WTC11 (cell line): Measurements from ENCODE around the gene PMM1. TPM values are rescaled to one million over a fixed set of nuclear protein-coding genes. Genes with fewer than 3 reads are reported as not detected.

Experiments used
- ATAC-seq: fragments of 200-7000 bp; cut with Tn5 transposase; 2 replicates; pipeline ENCODE4 v1.10.0; 2021; ENCODE audit warnings: mild to moderate bottlenecking, moderate library complexity
- CTCF ChIA-PET: fragments of 300-600 bp; sonication (Branson Sonifier 250); formaldehyde crosslinking; loops from one replicate; lab custom pipeline; 2021; ENCODE audit warnings: antibody characterized with exemption; lab: Charles Lee
- POLR2A ChIA-PET: fragments of 350-600 bp; sonication (Branson Sonifier 250); formaldehyde crosslinking; loops from one replicate; lab custom pipeline; 2021; ENCODE audit warnings: antibody characterized with exemption; lab: Charles Lee
- DNase-seq: peaks from one replicate; pipeline ENCODE4 v3.0.0; 2021; ENCODE audit warnings: low spot score
- H3K27ac Mint-ChIP-seq: 2 replicates; pipeline ENCODE4 v1.8.0; 2021; ENCODE audit warnings: mixed read lengths
- H3K27me3 Mint-ChIP-seq: 2 replicates; pipeline ENCODE4 v1.8.0; 2021; ENCODE audit warnings: low read depth, mild to moderate bottlenecking, moderate library complexity, mixed read lengths
- H3K36me3 Mint-ChIP-seq: 2 replicates; pipeline ENCODE4 v1.8.0; 2021; ENCODE audit warnings: mixed read lengths
- H3K4me1 Mint-ChIP-seq: 2 replicates; pipeline ENCODE4 v1.8.0; 2022; ENCODE audit warnings: mixed read lengths
- H3K4me3 Mint-ChIP-seq: 2 replicates; pipeline ENCODE4 v1.8.0; 2021; ENCODE audit warnings: mild to moderate bottlenecking, moderate library complexity, mixed read lengths
- H3K9me3 Mint-ChIP-seq: 2 replicates; pipeline ENCODE4 v1.8.0; 2021; ENCODE audit warnings: mixed read lengths
- EMX1 ChIP-seq: fragments of 250-450 bp; sonication (Bioruptor Pico); IDR thresholded peaks from 2 replicates; pipeline ENCODE4 v1.8.0; 2021; ENCODE audit warnings: mild to moderate bottlenecking
- ESRRA ChIP-seq: sonication (generic); formaldehyde crosslinking; IDR thresholded peaks from 2 replicates; pipeline ENCODE4 v1.8.1; 2022; ENCODE audit warnings: mild to moderate bottlenecking, missing genetic modification reagents, borderline replicate concordance
- GRHL2 ChIP-seq: fragments of 250-450 bp; sonication (Bioruptor Pico); IDR thresholded peaks from 2 replicates; pipeline ENCODE4 v1.8.0; 2022; ENCODE audit warnings: mild to moderate bottlenecking, moderate library complexity; ENCODE audit not compliant: insufficient replicate concordance, severe bottlenecking
- NFYB ChIP-seq: sonication (generic); formaldehyde crosslinking; conservative IDR thresholded peaks from 2 replicates; pipeline ENCODE4 v1.8.0; 2022; ENCODE audit warnings: low read depth, missing genetic modification reagents
- NR2C2 ChIP-seq: sonication (generic); formaldehyde crosslinking; IDR thresholded peaks from 2 replicates; pipeline ENCODE4 v1.8.0; 2022; ENCODE audit warnings: mild to moderate bottlenecking, missing genetic modification reagents
- ZBTB21 ChIP-seq: sonication (generic); formaldehyde crosslinking; IDR thresholded peaks from 2 replicates; pipeline ENCODE4 v1.8.1; 2023; ENCODE audit warnings: mild to moderate bottlenecking, missing genetic modification reagents, borderline replicate concordance
- total RNA-seq: library from RNA; stranded (reverse); gene quantifications from 3 replicates; pipeline ENCODE4 v1.2.3, GENCODE V29; 2021
- TF ChIP-seq, protein P1 (sequence below): sonication (generic); formaldehyde crosslinking; IDR thresholded peaks from 2 replicates; pipeline ENCODE4 v1.8.1; 2022; ENCODE audit warnings: mild to moderate bottlenecking, missing genetic modification reagents, moderate library complexity, borderline replicate concordance
- TF ChIP-seq, protein P2 (sequence below): sonication (generic); formaldehyde crosslinking; IDR thresholded peaks from 2 replicates; pipeline ENCODE4 v1.8.0; 2022; ENCODE audit warnings: mild to moderate bottlenecking, missing genetic modification reagents
- TF ChIP-seq, protein P3 (sequence below): sonication (generic); formaldehyde crosslinking; IDR thresholded peaks from 2 replicates; pipeline ENCODE4 v1.8.1; 2022; ENCODE audit warnings: low read depth, mild to moderate bottlenecking, moderate library complexity, missing genetic modification reagents, borderline replicate concordance
- TF ChIP-seq, protein P4 (sequence below): sonication (generic); formaldehyde crosslinking; conservative IDR thresholded peaks from 2 replicates; pipeline ENCODE4 v1.8.1; 2022; ENCODE audit warnings: mild to moderate bottlenecking, missing genetic modification reagents
- TF ChIP-seq, protein P5 (sequence below): fragments of 250-450 bp; sonication (Bioruptor Pico); IDR thresholded peaks from 2 replicates; pipeline ENCODE4 v2.1.2; 2022; ENCODE audit warnings: mild to moderate bottlenecking, moderate library complexity
- TF ChIP-seq, protein P6 (sequence below): fragments of 250-450 bp; sonication (Bioruptor Pico); IDR thresholded peaks from 2 replicates; pipeline ENCODE4 v1.8.0; 2021; ENCODE audit warnings: mild to moderate bottlenecking
- TF ChIP-seq, protein P7 (sequence below): sonication (generic); formaldehyde crosslinking; IDR thresholded peaks from 2 replicates; pipeline ENCODE4 v1.8.1; 2023; ENCODE audit warnings: mild to moderate bottlenecking, missing genetic modification reagents, borderline replicate concordance
- TF ChIP-seq, protein P8 (sequence below): sonication (generic); formaldehyde crosslinking; IDR thresholded peaks from 2 replicates; pipeline ENCODE4 v1.8.0; 2023; ENCODE audit warnings: mild to moderate bottlenecking, missing genetic modification reagents
- TF ChIP-seq, protein P9 (sequence below): sonication (generic); formaldehyde crosslinking; IDR thresholded peaks from 2 replicates; pipeline ENCODE4 v1.8.1; 2023; ENCODE audit warnings: mild to moderate bottlenecking, moderate library complexity, missing genetic modification reagents

The PMM1 gene
- total RNA-seq, 1 experiment from 2014 or later: 15.7 TPM

DNA sequence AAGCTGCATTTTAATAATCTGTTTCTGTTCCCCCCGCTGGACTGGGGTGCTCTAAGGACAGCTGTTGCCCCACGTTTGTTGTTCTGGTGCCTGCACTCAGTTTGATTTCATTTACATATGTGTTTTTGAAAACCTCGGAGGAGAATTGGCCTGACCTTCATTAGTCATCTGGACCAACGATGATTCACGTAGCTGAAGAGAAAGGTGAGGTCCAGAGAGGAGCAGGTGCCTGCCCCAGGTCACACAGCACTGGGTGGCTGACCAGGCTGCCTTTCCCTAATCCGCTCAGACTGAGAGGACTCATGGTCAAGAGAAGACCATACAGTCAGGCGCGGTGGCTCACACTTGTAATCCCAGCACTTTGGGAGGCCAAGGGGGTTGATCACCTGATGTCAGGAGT is 25.1 kb downstream of the PMM1 start:
- ChIA-PET CTCF (interaction anchor here (1.1 to 4.3 kb wide), 4 partner anchors 13 to 47 kb away, joined by 3 to 28 read pairs (median 4); no protein-coding TSS in a partner anchor), POLR2A (no interaction called here)
- ATAC-seq (no peak), DNase-seq (no peak)
- no peaks in the 10 kb centered on the region for H3K9me3 Mint-ChIP-seq
- H3K4me3 Mint-ChIP-seq: no peak overlapping the region
- peaks cover 5% of the 10 kb centered on the region; the same call in 1 of the 2 replicates for H3K27me3 Mint-ChIP-seq
- no peaks in the 10 kb centered on the region for H3K36me3 Mint-ChIP-seq
- no peak for TF ChIP-seq EMX1
- TF ChIP-seq, protein P1, sequence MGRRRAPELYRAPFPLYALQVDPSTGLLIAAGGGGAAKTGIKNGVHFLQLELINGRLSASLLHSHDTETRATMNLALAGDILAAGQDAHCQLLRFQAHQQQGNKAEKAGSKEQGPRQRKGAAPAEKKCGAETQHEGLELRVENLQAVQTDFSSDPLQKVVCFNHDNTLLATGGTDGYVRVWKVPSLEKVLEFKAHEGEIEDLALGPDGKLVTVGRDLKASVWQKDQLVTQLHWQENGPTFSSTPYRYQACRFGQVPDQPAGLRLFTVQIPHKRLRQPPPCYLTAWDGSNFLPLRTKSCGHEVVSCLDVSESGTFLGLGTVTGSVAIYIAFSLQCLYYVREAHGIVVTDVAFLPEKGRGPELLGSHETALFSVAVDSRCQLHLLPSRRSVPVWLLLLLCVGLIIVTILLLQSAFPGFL: no peak
- TF ChIP-seq, protein P2, sequence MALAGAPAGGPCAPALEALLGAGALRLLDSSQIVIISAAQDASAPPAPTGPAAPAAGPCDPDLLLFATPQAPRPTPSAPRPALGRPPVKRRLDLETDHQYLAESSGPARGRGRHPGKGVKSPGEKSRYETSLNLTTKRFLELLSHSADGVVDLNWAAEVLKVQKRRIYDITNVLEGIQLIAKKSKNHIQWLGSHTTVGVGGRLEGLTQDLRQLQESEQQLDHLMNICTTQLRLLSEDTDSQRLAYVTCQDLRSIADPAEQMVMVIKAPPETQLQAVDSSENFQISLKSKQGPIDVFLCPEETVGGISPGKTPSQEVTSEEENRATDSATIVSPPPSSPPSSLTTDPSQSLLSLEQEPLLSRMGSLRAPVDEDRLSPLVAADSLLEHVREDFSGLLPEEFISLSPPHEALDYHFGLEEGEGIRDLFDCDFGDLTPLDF (CRISPR knock-in tag): no peak
- no peak for TF ChIP-seq ZBTB21
- no peak for TF ChIP-seq NR2C2 (CRISPR knock-in tag)
- no peak for TF ChIP-seq GRHL2 (CRISPR knock-in tag)
- peaks cover 35% of the 10 kb centered on the region for H3K4me1 Mint-ChIP-seq
- H3K27ac Mint-ChIP-seq: no peak overlapping the region

DNA sequence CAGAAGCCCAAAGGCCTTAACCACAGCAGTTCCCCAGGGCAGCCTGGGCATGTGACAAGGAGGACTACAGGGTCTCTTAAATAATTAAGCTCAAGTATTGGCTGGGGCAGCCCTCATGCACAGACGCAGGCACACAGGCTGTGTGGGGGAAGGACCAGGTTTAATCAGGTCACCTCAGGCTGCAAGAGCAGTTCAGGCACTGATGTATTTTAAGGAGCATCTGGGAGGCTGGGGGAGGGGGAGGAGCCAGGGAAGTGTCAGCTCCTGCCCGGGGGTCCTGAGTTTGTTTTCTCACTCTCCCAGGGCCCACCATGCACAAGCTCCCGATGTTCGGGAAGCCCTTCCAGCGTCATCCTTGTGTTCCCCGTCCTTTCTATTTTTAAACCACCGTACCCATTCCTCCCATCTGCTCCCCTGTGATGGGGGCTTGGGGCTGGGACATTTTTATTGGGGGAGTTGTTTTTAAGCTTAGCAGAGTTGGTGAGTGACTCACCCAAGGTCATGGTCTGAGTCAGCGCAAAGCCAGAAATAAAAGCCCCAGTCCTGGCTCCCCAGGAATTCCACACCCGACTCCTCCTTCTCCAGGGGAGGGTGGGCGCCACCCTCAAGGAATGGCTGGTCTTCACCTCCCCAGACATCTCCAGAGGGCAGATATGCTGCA is 26.5 kb downstream of the PMM1 start:
- no peak for DNase-seq
- H3K4me1 Mint-ChIP-seq: peaks cover 35% of the 10 kb centered on the region
- ChIA-PET CTCF (interaction anchor here (0.8 to 1.9 kb wide), 10 partner anchors 14 to 104 kb away, joined by 3 to 9 read pairs (median 4); partner anchors contain the start of genes DESI1, PMM1 and XRCC6), POLR2A (no interaction called here)
- H3K9me3 Mint-ChIP-seq: no peaks in the 10 kb centered on the region
- no peak; the same call in 1 of the 2 replicates for ATAC-seq
- H3K4me3 Mint-ChIP-seq: no peak overlapping the region
- H3K36me3 Mint-ChIP-seq: no peaks in the 10 kb centered on the region
- no peak overlapping the region for H3K27ac Mint-ChIP-seq
- no peaks in the 10 kb centered on the region for H3K27me3 Mint-ChIP-seq
- TF ChIP-seq, protein P3, sequence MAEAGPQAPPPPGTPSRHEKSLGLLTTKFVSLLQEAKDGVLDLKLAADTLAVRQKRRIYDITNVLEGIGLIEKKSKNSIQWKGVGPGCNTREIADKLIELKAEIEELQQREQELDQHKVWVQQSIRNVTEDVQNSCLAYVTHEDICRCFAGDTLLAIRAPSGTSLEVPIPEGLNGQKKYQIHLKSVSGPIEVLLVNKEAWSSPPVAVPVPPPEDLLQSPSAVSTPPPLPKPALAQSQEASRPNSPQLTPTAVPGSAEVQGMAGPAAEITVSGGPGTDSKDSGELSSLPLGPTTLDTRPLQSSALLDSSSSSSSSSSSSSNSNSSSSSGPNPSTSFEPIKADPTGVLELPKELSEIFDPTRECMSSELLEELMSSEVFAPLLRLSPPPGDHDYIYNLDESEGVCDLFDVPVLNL (CRISPR knock-in tag): no peak
- TF ChIP-seq, protein P2 (CRISPR knock-in tag): no peak
- TF ChIP-seq NFYB (no peak), ESRRA (CRISPR knock-in tag) (no peak), GRHL2 (CRISPR knock-in tag) (no peak), NR2C2 (CRISPR knock-in tag) (no peak)
- TF ChIP-seq, protein P4, sequence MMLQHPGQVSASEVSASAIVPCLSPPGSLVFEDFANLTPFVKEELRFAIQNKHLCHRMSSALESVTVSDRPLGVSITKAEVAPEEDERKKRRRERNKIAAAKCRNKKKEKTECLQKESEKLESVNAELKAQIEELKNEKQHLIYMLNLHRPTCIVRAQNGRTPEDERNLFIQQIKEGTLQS (CRISPR knock-in tag): no peak
- TF ChIP-seq, protein P5, sequence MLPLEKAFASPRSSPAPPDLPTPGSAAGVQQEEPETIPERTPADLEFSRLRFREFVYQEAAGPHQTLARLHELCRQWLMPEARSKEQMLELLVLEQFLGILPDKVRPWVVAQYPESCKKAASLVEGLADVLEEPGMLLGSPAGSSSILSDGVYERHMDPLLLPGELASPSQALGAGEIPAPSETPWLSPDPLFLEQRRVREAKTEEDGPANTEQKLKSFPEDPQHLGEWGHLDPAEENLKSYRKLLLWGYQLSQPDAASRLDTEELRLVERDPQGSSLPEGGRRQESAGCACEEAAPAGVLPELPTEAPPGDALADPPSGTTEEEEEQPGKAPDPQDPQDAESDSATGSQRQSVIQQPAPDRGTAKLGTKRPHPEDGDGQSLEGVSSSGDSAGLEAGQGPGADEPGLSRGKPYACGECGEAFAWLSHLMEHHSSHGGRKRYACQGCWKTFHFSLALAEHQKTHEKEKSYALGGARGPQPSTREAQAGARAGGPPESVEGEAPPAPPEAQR (CRISPR knock-in tag): no peak
- TF ChIP-seq, protein P6, sequence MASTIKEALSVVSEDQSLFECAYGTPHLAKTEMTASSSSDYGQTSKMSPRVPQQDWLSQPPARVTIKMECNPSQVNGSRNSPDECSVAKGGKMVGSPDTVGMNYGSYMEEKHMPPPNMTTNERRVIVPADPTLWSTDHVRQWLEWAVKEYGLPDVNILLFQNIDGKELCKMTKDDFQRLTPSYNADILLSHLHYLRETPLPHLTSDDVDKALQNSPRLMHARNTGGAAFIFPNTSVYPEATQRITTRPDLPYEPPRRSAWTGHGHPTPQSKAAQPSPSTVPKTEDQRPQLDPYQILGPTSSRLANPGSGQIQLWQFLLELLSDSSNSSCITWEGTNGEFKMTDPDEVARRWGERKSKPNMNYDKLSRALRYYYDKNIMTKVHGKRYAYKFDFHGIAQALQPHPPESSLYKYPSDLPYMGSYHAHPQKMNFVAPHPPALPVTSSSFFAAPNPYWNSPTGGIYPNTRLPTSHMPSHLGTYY (CRISPR knock-in tag): no peak
- TF ChIP-seq, protein P7, sequence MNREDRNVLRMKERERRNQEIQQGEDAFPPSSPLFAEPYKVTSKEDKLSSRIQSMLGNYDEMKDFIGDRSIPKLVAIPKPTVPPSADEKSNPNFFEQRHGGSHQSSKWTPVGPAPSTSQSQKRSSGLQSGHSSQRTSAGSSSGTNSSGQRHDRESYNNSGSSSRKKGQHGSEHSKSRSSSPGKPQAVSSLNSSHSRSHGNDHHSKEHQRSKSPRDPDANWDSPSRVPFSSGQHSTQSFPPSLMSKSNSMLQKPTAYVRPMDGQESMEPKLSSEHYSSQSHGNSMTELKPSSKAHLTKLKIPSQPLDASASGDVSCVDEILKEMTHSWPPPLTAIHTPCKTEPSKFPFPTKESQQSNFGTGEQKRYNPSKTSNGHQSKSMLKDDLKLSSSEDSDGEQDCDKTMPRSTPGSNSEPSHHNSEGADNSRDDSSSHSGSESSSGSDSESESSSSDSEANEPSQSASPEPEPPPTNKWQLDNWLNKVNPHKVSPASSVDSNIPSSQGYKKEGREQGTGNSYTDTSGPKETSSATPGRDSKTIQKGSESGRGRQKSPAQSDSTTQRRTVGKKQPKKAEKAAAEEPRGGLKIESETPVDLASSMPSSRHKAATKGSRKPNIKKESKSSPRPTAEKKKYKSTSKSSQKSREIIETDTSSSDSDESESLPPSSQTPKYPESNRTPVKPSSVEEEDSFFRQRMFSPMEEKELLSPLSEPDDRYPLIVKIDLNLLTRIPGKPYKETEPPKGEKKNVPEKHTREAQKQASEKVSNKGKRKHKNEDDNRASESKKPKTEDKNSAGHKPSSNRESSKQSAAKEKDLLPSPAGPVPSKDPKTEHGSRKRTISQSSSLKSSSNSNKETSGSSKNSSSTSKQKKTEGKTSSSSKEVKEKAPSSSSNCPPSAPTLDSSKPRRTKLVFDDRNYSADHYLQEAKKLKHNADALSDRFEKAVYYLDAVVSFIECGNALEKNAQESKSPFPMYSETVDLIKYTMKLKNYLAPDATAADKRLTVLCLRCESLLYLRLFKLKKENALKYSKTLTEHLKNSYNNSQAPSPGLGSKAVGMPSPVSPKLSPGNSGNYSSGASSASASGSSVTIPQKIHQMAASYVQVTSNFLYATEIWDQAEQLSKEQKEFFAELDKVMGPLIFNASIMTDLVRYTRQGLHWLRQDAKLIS (CRISPR knock-in tag): no peak
- TF ChIP-seq, protein P8, sequence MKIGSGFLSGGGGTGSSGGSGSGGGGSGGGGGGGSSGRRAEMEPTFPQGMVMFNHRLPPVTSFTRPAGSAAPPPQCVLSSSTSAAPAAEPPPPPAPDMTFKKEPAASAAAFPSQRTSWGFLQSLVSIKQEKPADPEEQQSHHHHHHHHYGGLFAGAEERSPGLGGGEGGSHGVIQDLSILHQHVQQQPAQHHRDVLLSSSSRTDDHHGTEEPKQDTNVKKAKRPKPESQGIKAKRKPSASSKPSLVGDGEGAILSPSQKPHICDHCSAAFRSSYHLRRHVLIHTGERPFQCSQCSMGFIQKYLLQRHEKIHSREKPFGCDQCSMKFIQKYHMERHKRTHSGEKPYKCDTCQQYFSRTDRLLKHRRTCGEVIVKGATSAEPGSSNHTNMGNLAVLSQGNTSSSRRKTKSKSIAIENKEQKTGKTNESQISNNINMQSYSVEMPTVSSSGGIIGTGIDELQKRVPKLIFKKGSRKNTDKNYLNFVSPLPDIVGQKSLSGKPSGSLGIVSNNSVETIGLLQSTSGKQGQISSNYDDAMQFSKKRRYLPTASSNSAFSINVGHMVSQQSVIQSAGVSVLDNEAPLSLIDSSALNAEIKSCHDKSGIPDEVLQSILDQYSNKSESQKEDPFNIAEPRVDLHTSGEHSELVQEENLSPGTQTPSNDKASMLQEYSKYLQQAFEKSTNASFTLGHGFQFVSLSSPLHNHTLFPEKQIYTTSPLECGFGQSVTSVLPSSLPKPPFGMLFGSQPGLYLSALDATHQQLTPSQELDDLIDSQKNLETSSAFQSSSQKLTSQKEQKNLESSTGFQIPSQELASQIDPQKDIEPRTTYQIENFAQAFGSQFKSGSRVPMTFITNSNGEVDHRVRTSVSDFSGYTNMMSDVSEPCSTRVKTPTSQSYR: no peak
- TF ChIP-seq, protein P9, sequence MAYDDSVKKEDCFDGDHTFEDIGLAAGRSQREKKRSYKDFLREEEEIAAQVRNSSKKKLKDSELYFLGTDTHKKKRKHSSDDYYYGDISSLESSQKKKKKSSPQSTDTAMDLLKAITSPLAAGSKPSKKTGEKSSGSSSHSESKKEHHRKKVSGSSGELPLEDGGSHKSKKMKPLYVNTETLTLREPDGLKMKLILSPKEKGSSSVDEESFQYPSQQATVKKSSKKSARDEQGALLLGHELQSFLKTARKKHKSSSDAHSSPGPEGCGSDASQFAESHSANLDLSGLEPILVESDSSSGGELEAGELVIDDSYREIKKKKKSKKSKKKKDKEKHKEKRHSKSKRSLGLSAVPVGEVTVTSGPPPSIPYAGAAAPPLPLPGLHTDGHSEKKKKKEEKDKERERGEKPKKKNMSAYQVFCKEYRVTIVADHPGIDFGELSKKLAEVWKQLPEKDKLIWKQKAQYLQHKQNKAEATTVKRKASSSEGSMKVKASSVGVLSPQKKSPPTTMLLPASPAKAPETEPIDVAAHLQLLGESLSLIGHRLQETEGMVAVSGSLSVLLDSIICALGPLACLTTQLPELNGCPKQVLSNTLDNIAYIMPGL (CRISPR knock-in tag): no peak
